Measurements from ENCODE around the gene C1orf21. TPM values are rescaled to one million over a fixed set of nuclear protein-coding genes. Genes with fewer than 3 reads are reported as not detected.

Gene C1orf21
- total and polyA plus RNA-seq, 2 donors (not counting 1 experiment from before 2014, with no cell fraction given): under 0.01 to 0.32 TPM

GRCh38 chr1:184649451-184649888 is 262.6 kb downstream of the C1orf21 start:
- Mint-ChIP-seq H3K27me3 (peaks cover 20% of the 10 kb centered on the region), H3K4me3 (no peak overlapping the region), H3K9me3 (ENCODE audit: insufficient read depth) (peaks cover 3% of the 10 kb centered on the region), H3K27ac (no peak overlapping the region), H3K4me1 (no peaks in the 10 kb centered on the region)
- Histone ChIP-seq H2AFZ (ENCODE audit: insufficient read depth, low read depth, low read length, poor library complexity, severe bottlenecking) (no peak overlapping the region), H3K9ac (ENCODE audit: low read length) (no peak overlapping the region), H3K4me3 (ENCODE audit: control extremely low read depth in 1 of 5, extremely low read depth in 1 of 5, insufficient read depth in 1 of 5, low read depth in 2 of 5, low read length in 4 of 5) (no peak overlapping the region), H3K9me3 (ENCODE audit: control extremely low read depth in 1 of 3, control insufficient read depth in 2 of 3, insufficient read depth in 1 of 3, low read length in 2 of 3) (no peaks in the 10 kb centered on the region), H3K4me2 (replicated peaks; ENCODE audit: low read depth, low read length, poor library complexity, severe bottlenecking) (no peak overlapping the region), H3K27me3 (replicated peaks in 1 of 4; ENCODE audit: control extremely low read depth in 1 of 4, control insufficient read depth in 3 of 4, insufficient read depth in 4 of 4, low read length in 3 of 4) (peaks cover 0 to 6% (median 0%) of the 10 kb centered on the region in 4 experiments), H3K27ac (ENCODE audit: low read length in 2 of 2) (no peak overlapping the region), H3K36me3 (replicated peaks in 1 of 2; ENCODE audit: control extremely low read depth in 1 of 2, control insufficient read depth in 1 of 2, extremely low read depth in 1 of 2, insufficient read depth in 2 of 2, low read length in 1 of 2) (no peaks in the 10 kb centered on the region), H4K20me1 (ENCODE audit: control insufficient read depth, insufficient read depth, low read length, poor library complexity, severe bottlenecking) (no peaks in the 10 kb centered on the region), H3K79me2 (ENCODE audit: control insufficient read depth, insufficient read depth, low read length) (no peaks in the 10 kb centered on the region), H3K4me1 (ENCODE audit: control insufficient read depth in 2 of 2, insufficient read depth in 2 of 2, low read length in 2 of 2) (no peaks in the 10 kb centered on the region)
- no peak for ATAC-seq (ENCODE audit: low read depth)
- intact Hi-C loops (cut with micrococcal nuclease): no loop called here
- ChIA-PET POLR2A (no interaction called here), CTCF (no interaction called here)
- no peak for DNase-seq
- no peak for TF ChIP-seq EZH2 (IDR thresholded peaks at IDR 0.05; ENCODE audit: borderline replicate concordance, insufficient read depth, low read depth, low read length, poor library complexity, severe bottlenecking)
- TF ChIP-seq, protein P1, sequence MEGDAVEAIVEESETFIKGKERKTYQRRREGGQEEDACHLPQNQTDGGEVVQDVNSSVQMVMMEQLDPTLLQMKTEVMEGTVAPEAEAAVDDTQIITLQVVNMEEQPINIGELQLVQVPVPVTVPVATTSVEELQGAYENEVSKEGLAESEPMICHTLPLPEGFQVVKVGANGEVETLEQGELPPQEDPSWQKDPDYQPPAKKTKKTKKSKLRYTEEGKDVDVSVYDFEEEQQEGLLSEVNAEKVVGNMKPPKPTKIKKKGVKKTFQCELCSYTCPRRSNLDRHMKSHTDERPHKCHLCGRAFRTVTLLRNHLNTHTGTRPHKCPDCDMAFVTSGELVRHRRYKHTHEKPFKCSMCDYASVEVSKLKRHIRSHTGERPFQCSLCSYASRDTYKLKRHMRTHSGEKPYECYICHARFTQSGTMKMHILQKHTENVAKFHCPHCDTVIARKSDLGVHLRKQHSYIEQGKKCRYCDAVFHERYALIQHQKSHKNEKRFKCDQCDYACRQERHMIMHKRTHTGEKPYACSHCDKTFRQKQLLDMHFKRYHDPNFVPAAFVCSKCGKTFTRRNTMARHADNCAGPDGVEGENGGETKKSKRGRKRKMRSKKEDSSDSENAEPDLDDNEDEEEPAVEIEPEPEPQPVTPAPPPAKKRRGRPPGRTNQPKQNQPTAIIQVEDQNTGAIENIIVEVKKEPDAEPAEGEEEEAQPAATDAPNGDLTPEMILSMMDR (IDR thresholded peaks at IDR 0.05): no peak
- WGBS (ENCODE audit: insufficient coverage): 73% methylated on average over 6 of the region's 7 CpGs

- H3K4me1 Mint-ChIP-seq: no peaks in the 10 kb centered on the region
- H3K4me1 ChIP-seq (ENCODE audit: control insufficient read depth in 2 of 2, insufficient read depth in 2 of 2, low read length in 2 of 2): no peaks in the 10 kb centered on the region
- no peak for ATAC-seq (ENCODE audit: low read depth)
- H3K4me3 ChIP-seq (ENCODE audit: control extremely low read depth in 1 of 5, extremely low read depth in 1 of 5, insufficient read depth in 1 of 5, low read depth in 2 of 5, low read length in 4 of 5): no peak overlapping the region
- H3K27ac ChIP-seq (ENCODE audit: low read length in 2 of 2): no peak overlapping the region
- peaks cover 3% of the 10 kb centered on the region for H3K9me3 Mint-ChIP-seq (ENCODE audit: insufficient read depth)
- intact Hi-C loops (cut with micrococcal nuclease): no loop called here
- no peaks in the 10 kb centered on the region for H3K9me3 ChIP-seq (ENCODE audit: control extremely low read depth in 1 of 3, control insufficient read depth in 2 of 3, insufficient read depth in 1 of 3, low read length in 2 of 3)
- no peak for DNase-seq
- 86% methylated on average over 1 of the region's 5 CpGs for WGBS (ENCODE audit: insufficient coverage)
- TF ChIP-seq, protein P1 (IDR thresholded peaks at IDR 0.05): no peak
- no peak for TF ChIP-seq EZH2 (IDR thresholded peaks at IDR 0.05; ENCODE audit: borderline replicate concordance, insufficient read depth, low read depth, low read length, poor library complexity, severe bottlenecking)
- CTCF ChIA-PET: no interaction called here
- peaks cover 19% of the 10 kb centered on the region for H3K27me3 Mint-ChIP-seq
- H3K79me2 ChIP-seq (ENCODE audit: control insufficient read depth, insufficient read depth, low read length): no peaks in the 10 kb centered on the region
- POLR2A ChIA-PET: no interaction called here
- H3K9ac ChIP-seq (ENCODE audit: low read length): no peak overlapping the region
- H4K20me1 ChIP-seq (ENCODE audit: control insufficient read depth, insufficient read depth, low read length, poor library complexity, severe bottlenecking): no peaks in the 10 kb centered on the region
- no peak overlapping the region for H3K4me3 Mint-ChIP-seq
- no peak overlapping the region for H3K27ac Mint-ChIP-seq
- H3K27me3 ChIP-seq (replicated peaks in 1 of 4; ENCODE audit: control extremely low read depth in 1 of 4, control insufficient read depth in 3 of 4, insufficient read depth in 4 of 4, low read length in 3 of 4): peaks cover 0 to 6% (median 0%) of the 10 kb centered on the region in 4 experiments
- H2AFZ ChIP-seq (ENCODE audit: insufficient read depth, low read depth, low read length, poor library complexity, severe bottlenecking): no peak overlapping the region
- no peak overlapping the region for H3K4me2 ChIP-seq (replicated peaks; ENCODE audit: low read depth, low read length, poor library complexity, severe bottlenecking)
- no peaks in the 10 kb centered on the region for H3K36me3 ChIP-seq (replicated peaks in 1 of 2; ENCODE audit: control extremely low read depth in 1 of 2, control insufficient read depth in 1 of 2, extremely low read depth in 1 of 2, insufficient read depth in 2 of 2, low read length in 1 of 2)
Measured at GRCh38 chr1:184650177-184650866, 263.5 kb downstream of the C1orf21 start.
